K562 (cell line): ENCODE measurements around the gene MEF2B. TPM values are rescaled to one million over a fixed set of nuclear protein-coding genes. Genes with fewer than 3 reads are reported as not detected.
A peak's percentile ranks its signal among the peaks of the same experiment; 100 is the strongest.

ENCODE experiments used
- GATAD2A ChIP-seq: fragments of 450-650 bp; IDR thresholded peaks from 2 replicates; pipeline ENCODE4 v1.6.1; 2017
- HDAC8 ChIP-seq: fragments of 450-650 bp; IDR thresholded peaks from 2 replicates; pipeline ENCODE4 v1.6.1; 2016; ENCODE audit warnings: mild to moderate bottlenecking, missing genetic modification characterization, moderate library complexity, missing compliant biosample characterization
- HEY1 ChIP-seq: fragments of 250-450 bp; sonication (Bioruptor Pico); IDR thresholded peaks from 2 replicates; pipeline ENCODE4 v1.5.0; 2020; ENCODE audit warnings: mild to moderate bottlenecking, moderate library complexity, borderline replicate concordance
- KLF16 ChIP-seq: IDR thresholded peaks from 2 replicates; pipeline ENCODE4 v1.6.1; 2016; ENCODE audit warnings: antibody characterized with exemption
- POLR2A ChIP-seq: fragments of 450-650 bp; conservative IDR thresholded peaks from 2 replicates; pipeline ENCODE4 v1.6.1; 2016
- RAD21 ChIP-seq, 2 experiments: fragments of 250-450 bp in 1 of 2; fragments of 450-650 bp in 1 of 2; sonication (Bioruptor Pico) in 1 of 2; formaldehyde crosslinking in 1 of 2; IDR thresholded peaks in 1 of 2; conservative IDR thresholded peaks in 1 of 2; 2 replicates each; pipeline versions ENCODE4 v1.4.0 to v1.8.0; 2020 to 2022; ENCODE audit warnings: mild to moderate bottlenecking in 2 of 2, moderate library complexity in 1 of 2
- SRSF7 ChIP-seq: fragments of 200-400 bp; formaldehyde crosslinking; optimal IDR thresholded peaks from 2 replicates; pipeline ENCODE3; 2017; ENCODE audit warnings: mild to moderate bottlenecking, low read depth, low read length
- TAL1 ChIP-seq: fragments of 450-650 bp; IDR thresholded peaks from 2 replicates; pipeline ENCODE4 v1.6.1; 2016; ENCODE audit warnings: mild to moderate bottlenecking
- TCF7L2 ChIP-seq: fragments of 150-350 bp; IDR thresholded peaks from 2 replicates; pipeline ENCODE4 v1.6.1; 2016; ENCODE audit warnings: low read depth, mild to moderate bottlenecking, low read length, moderate library complexity
- TGIF2 ChIP-seq: sonication (generic); formaldehyde crosslinking; IDR thresholded peaks from 2 replicates; pipeline ENCODE4 v1.8.1; 2022; ENCODE audit warnings: mild to moderate bottlenecking, missing genetic modification reagents, moderate library complexity
- ZNF76 ChIP-seq: fragments of 250-450 bp; sonication (Bioruptor Pico); IDR thresholded peaks from 2 replicates; pipeline ENCODE4 v1.4.0; 2020; ENCODE audit warnings: mild to moderate bottlenecking, moderate library complexity, borderline replicate concordance
- polyA plus RNA-seq, 8 experiments: library from polyadenylated mRNA; depleted of rRNA in 4 of 8; stranded (reverse) in 5 of 8; unstranded in 3 of 8; fragments of >200 nt; fragmentation: Nextera tagmentation in 2 of 8; fragmentation: Illumina TruSeq in 1 of 8; extraction: Ambion mirVana in 2 of 8; extraction: Trizol in 1 of 8; gene quantifications; 2 replicates each; pipeline versions ENCODE4 v1.2.1 to v1.2.3, GENCODE V29; 2011 to 2014; ENCODE audit warnings: inconsistent platforms in 1 of 8, missing spikeins in 1 of 8
- total RNA-seq, 7 experiments: library from RNA; depleted of rRNA in 6 of 7; stranded (reverse); fragments of >200 nt in 6 of 7; fragmentation: Illumina TruSeq in 2 of 7; extraction: Trizol in 2 of 7; gene quantifications; 2 replicates each; pipeline versions ENCODE4 v1.2.1 to v1.2.3, GENCODE V29; 2011 to 2021; ENCODE audit warnings: low replicate concordance in 1 of 7
- TF ChIP-seq, protein P1 (sequence below): fragments of 450-650 bp; formaldehyde crosslinking; IDR thresholded peaks from 2 replicates; pipeline ENCODE4 v1.4.0; 2020; ENCODE audit warnings: mild to moderate bottlenecking, moderate library complexity
- TF ChIP-seq, protein P2 (sequence below): sonication (generic); formaldehyde crosslinking; IDR thresholded peaks from 2 replicates; pipeline ENCODE4 v1.8.1; 2023; ENCODE audit warnings: mild to moderate bottlenecking, missing genetic modification reagents
- TF ChIP-seq, protein P3 (sequence below): IDR thresholded peaks from 3 replicates; pipeline ENCODE4 v1.6.1; 2011; ENCODE audit warnings: borderline replicate concordance, mild to moderate bottlenecking; ENCODE audit not compliant: insufficient read length, insufficient read depth
- TF ChIP-seq, protein P4 (sequence below): sonication (generic); formaldehyde crosslinking; IDR thresholded peaks from 2 replicates; pipeline ENCODE4 v1.8.0; 2022; ENCODE audit warnings: mild to moderate bottlenecking, missing genetic modification reagents
- TF ChIP-seq, protein P5 (sequence below): IDR thresholded peaks from 3 replicates; pipeline ENCODE4 v1.6.1; 2011; ENCODE audit warnings: borderline replicate concordance, mild to moderate bottlenecking, moderate library complexity; ENCODE audit not compliant: insufficient read length; ENCODE audit errors: extremely low read depth

The MEF2B gene
- total and polyA plus RNA-seq, 9 of the 15 experiments (the other 6 are each of a cell fraction or from before 2014, with no cell fraction given): 0.14 to 1.9 (median 0.71) TPM; not detected in 3

DNA sequence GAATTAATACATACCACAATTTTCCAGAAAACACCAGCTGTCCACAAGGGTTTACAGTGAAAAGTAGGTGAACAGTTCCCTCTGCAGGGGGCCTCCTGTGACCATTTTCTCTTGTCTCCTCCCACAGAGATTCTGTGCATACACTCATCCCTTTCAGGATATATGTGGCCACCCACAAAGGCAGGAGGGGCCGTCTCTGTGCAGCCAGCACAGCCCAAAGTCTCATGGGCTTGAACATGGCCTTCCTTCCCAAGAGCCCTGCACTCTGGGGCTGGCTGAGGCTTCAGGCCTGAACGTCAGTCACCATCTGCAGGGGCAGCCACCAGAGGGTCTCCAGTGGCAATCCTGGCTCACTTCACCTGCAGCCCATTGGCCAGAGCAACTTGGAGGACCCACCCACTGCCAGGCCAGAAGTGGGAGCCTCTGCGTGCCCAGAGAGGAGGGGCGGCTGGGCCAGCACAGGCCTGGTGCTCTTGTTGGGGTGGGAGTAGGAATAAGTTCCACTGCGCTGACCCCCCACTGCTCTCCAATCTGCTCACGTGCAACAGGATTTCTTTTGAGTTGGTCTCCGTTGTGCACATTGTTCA lies 56.9 kb downstream of the MEF2B start (continued):
- TF ChIP-seq SRSF7 (no peak), TAL1 (no peak), TGIF2 (CRISPR knock-in tag) (no peak), HEY1 (CRISPR knock-in tag) (no peak), KLF16 (no peak), GATAD2A (no peak), TCF7L2 (no peak), ZNF76 (CRISPR knock-in tag) (no peak), HDAC8 (tag) (no peak), POLR2A (peak; percentile 44), RAD21 (CRISPR knock-in tag; conservative IDR thresholded peaks at IDR 0.05 in 1 of 2, IDR thresholded peaks at IDR 0.05 in 1 of 2) (peak; percentile 60 to 71)
- TF ChIP-seq, protein P1, sequence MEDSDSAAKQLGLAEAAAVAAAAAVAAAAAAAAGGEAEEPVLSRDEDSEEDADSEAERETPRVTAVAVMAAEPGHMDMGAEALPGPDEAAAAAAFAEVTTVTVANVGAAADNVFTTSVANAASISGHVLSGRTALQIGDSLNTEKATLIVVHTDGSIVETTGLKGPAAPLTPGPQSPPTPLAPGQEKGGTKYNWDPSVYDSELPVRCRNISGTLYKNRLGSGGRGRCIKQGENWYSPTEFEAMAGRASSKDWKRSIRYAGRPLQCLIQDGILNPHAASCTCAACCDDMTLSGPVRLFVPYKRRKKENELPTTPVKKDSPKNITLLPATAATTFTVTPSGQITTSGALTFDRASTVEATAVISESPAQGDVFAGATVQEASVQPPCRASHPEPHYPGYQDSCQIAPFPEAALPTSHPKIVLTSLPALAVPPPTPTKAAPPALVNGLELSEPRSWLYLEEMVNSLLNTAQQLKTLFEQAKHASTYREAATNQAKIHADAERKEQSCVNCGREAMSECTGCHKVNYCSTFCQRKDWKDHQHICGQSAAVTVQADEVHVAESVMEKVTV (CRISPR knock-in tag): peak; percentile 13; the same call in 1 of the 2 replicates
- TF ChIP-seq, protein P2, sequence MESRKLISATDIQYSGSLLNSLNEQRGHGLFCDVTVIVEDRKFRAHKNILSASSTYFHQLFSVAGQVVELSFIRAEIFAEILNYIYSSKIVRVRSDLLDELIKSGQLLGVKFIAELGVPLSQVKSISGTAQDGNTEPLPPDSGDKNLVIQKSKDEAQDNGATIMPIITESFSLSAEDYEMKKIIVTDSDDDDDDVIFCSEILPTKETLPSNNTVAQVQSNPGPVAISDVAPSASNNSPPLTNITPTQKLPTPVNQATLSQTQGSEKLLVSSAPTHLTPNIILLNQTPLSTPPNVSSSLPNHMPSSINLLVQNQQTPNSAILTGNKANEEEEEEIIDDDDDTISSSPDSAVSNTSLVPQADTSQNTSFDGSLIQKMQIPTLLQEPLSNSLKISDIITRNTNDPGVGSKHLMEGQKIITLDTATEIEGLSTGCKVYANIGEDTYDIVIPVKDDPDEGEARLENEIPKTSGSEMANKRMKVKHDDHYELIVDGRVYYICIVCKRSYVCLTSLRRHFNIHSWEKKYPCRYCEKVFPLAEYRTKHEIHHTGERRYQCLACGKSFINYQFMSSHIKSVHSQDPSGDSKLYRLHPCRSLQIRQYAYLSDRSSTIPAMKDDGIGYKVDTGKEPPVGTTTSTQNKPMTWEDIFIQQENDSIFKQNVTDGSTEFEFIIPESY (CRISPR knock-in tag): no peak
- TF ChIP-seq, protein P3, sequence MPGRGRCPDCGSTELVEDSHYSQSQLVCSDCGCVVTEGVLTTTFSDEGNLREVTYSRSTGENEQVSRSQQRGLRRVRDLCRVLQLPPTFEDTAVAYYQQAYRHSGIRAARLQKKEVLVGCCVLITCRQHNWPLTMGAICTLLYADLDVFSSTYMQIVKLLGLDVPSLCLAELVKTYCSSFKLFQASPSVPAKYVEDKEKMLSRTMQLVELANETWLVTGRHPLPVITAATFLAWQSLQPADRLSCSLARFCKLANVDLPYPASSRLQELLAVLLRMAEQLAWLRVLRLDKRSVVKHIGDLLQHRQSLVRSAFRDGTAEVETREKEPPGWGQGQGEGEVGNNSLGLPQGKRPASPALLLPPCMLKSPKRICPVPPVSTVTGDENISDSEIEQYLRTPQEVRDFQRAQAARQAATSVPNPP: no peak
- TF ChIP-seq, protein P4, sequence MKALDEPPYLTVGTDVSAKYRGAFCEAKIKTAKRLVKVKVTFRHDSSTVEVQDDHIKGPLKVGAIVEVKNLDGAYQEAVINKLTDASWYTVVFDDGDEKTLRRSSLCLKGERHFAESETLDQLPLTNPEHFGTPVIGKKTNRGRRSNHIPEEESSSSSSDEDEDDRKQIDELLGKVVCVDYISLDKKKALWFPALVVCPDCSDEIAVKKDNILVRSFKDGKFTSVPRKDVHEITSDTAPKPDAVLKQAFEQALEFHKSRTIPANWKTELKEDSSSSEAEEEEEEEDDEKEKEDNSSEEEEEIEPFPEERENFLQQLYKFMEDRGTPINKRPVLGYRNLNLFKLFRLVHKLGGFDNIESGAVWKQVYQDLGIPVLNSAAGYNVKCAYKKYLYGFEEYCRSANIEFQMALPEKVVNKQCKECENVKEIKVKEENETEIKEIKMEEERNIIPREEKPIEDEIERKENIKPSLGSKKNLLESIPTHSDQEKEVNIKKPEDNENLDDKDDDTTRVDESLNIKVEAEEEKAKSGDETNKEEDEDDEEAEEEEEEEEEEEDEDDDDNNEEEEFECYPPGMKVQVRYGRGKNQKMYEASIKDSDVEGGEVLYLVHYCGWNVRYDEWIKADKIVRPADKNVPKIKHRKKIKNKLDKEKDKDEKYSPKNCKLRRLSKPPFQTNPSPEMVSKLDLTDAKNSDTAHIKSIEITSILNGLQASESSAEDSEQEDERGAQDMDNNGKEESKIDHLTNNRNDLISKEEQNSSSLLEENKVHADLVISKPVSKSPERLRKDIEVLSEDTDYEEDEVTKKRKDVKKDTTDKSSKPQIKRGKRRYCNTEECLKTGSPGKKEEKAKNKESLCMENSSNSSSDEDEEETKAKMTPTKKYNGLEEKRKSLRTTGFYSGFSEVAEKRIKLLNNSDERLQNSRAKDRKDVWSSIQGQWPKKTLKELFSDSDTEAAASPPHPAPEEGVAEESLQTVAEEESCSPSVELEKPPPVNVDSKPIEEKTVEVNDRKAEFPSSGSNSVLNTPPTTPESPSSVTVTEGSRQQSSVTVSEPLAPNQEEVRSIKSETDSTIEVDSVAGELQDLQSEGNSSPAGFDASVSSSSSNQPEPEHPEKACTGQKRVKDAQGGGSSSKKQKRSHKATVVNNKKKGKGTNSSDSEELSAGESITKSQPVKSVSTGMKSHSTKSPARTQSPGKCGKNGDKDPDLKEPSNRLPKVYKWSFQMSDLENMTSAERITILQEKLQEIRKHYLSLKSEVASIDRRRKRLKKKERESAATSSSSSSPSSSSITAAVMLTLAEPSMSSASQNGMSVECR: peak; percentile 21; the same call in 1 of the 2 replicates
- TF ChIP-seq, protein P5, sequence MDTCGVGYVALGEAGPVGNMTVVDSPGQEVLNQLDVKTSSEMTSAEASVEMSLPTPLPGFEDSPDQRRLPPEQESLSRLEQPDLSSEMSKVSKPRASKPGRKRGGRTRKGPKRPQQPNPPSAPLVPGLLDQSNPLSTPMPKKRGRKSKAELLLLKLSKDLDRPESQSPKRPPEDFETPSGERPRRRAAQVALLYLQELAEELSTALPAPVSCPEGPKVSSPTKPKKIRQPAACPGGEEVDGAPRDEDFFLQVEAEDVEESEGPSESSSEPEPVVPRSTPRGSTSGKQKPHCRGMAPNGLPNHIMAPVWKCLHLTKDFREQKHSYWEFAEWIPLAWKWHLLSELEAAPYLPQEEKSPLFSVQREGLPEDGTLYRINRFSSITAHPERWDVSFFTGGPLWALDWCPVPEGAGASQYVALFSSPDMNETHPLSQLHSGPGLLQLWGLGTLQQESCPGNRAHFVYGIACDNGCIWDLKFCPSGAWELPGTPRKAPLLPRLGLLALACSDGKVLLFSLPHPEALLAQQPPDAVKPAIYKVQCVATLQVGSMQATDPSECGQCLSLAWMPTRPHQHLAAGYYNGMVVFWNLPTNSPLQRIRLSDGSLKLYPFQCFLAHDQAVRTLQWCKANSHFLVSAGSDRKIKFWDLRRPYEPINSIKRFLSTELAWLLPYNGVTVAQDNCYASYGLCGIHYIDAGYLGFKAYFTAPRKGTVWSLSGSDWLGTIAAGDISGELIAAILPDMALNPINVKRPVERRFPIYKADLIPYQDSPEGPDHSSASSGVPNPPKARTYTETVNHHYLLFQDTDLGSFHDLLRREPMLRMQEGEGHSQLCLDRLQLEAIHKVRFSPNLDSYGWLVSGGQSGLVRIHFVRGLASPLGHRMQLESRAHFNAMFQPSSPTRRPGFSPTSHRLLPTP: no peak
